GM12878 (cell line): ENCODE measurements around the gene CA11. TPM values are rescaled to one million over a fixed set of nuclear protein-coding genes. Genes with fewer than 3 reads are reported as not detected.

Source experiments
- ATAC-seq: fragments of 200-7000 bp; cut with Tn5 transposase; 3 replicates; pipeline ENCODE4 v1.9.1; 2020; ENCODE audit warnings: mild to moderate bottlenecking, moderate library complexity
- BruUV-seq: library from RNA; stranded (reverse); fragments of 400-500 nt; replicated peaks from 2 replicates; lab custom pipeline; 2021; lab: Mats Ljungman, UMichigan
- CTCF ChIA-PET: fragments of 300-600 bp; sonication (Branson Sonifier 250); formaldehyde crosslinking; extraction: SDS; loops from one replicate; lab custom pipeline; 2021; ENCODE audit warnings: inconsistent platforms; lab: Yijun Ruan, JAX
- POLR2A ChIA-PET: fragments of 350-600 bp; formaldehyde crosslinking; extraction: SDS; loops from one replicate; lab custom pipeline; 2021; ENCODE audit warnings: inconsistent platforms; lab: Charles Lee
- RAD21 ChIA-PET: fragments of 300-600 bp; sonication (Branson Sonifier 250); formaldehyde crosslinking; loops from one replicate; lab custom pipeline; 2023; ENCODE audit warnings: antibody characterized with exemption; ENCODE audit not compliant: unreplicated experiment; lab: Charles Lee
- SMC1A ChIA-PET: fragments of 300-600 bp; sonication (Branson Sonifier 250); formaldehyde crosslinking; loops from one replicate; lab custom pipeline; 2023; ENCODE audit not compliant: unreplicated experiment, uncharacterized antibody; lab: Charles Lee
- DNase-seq: peaks from one replicate; pipeline ENCODE4 v3.0.0-alpha.2; 2011; ENCODE audit warnings: low read depth, low spot score
- FAIRE-seq: peaks from 3 replicates; lab custom pipeline; 2011; peaks lifted over from hg19 to GRCh38; lab: Jason Lieb, UNC
- H2AFZ ChIP-seq: 2 replicates; pipeline ENCODE4 v1.6.0; 2011; ENCODE audit warnings: low read depth, low read length, control low read depth; ENCODE audit not compliant: control insufficient read depth
- H3K27ac ChIP-seq: 2 replicates; pipeline ENCODE4 v1.5.1; 2011; ENCODE audit warnings: control low read depth; ENCODE audit not compliant: control insufficient read depth, insufficient read depth
- H3K27me3 ChIP-seq, 2 experiments: replicated peaks in 1 of 2; 2 replicates each; pipeline versions ENCODE4 v1.6.0 to v1.6.1; 2011; ENCODE audit warnings: low read length in 1 of 2; ENCODE audit not compliant: control insufficient read depth in 2 of 2, insufficient read depth in 2 of 2
- H3K36me3 ChIP-seq, 2 experiments: 2 replicates each; pipeline ENCODE4 v1.5.1; 2011; ENCODE audit warnings: low read length in 1 of 2; ENCODE audit not compliant: control insufficient read depth in 2 of 2, insufficient read depth in 2 of 2
- H3K4me1 ChIP-seq: 2 replicates; pipeline ENCODE4 v1.6.1; 2011; ENCODE audit warnings: mild to moderate bottlenecking, low read length, moderate library complexity, mixed read lengths; ENCODE audit not compliant: control insufficient read depth, insufficient read depth
- H3K4me2 ChIP-seq: 2 replicates; pipeline ENCODE4 v1.6.0; 2011; ENCODE audit warnings: control low read depth; ENCODE audit not compliant: control insufficient read depth, insufficient read depth
- H3K4me3 ChIP-seq: fragments of 200-600 bp; sonication (generic); 2 replicates; pipeline ENCODE4 v1.5.1; 2016
- H3K79me2 ChIP-seq: 2 replicates; pipeline ENCODE4 v1.6.0; 2011; ENCODE audit warnings: low read length; ENCODE audit not compliant: control insufficient read depth, insufficient read depth
- H3K9ac ChIP-seq: 2 replicates; pipeline ENCODE4 v1.8.0; 2011; ENCODE audit warnings: low read length, control low read depth, mixed read lengths; ENCODE audit not compliant: control insufficient read depth, insufficient read depth
- H3K9me3 ChIP-seq: replicated peaks from 3 replicates; pipeline ENCODE4 v1.5.1; 2011; ENCODE audit warnings: mild to moderate bottlenecking, low read length; ENCODE audit not compliant: control insufficient read depth, insufficient read depth
- H4K20me1 ChIP-seq: 2 replicates; pipeline ENCODE4 v1.6.0; 2011; ENCODE audit not compliant: control insufficient read depth, insufficient read depth
- BRCA1 ChIP-seq: IDR thresholded peaks from 2 replicates; pipeline ENCODE4 v1.6.1; 2011; ENCODE audit warnings: low read depth, low read length, improper control_type of control experiment
- CBFB ChIP-seq: IDR thresholded peaks from 2 replicates; pipeline ENCODE4 v1.6.1; 2016; ENCODE audit warnings: antibody characterized with exemption, low read depth
- CHD2 ChIP-seq: IDR thresholded peaks from 2 replicates; pipeline ENCODE4 v1.6.1; 2011; ENCODE audit warnings: low read depth, low read length, improper control_type of control experiment, borderline replicate concordance
- EZH2 ChIP-seq: IDR thresholded peaks from 2 replicates; pipeline ENCODE4 v1.6.1; 2012; ENCODE audit warnings: low read depth, mild to moderate bottlenecking, control low read depth, inconsistent platforms, low read length, borderline replicate concordance; ENCODE audit not compliant: control insufficient read depth
- FOXK2 ChIP-seq: fragments of 450-650 bp; IDR thresholded peaks from 2 replicates; pipeline ENCODE4 v1.6.1; 2017; ENCODE audit warnings: mild to moderate bottlenecking, moderate library complexity
- HCFC1 ChIP-seq: fragments of 150-350 bp; IDR thresholded peaks from 2 replicates; pipeline ENCODE4 v1.6.1; 2014; ENCODE audit warnings: low read length
- KAT2A ChIP-seq: conservative IDR thresholded peaks from 2 replicates; pipeline ENCODE4 v1.6.1; 2011; ENCODE audit warnings: low read depth, low read length; ENCODE audit not compliant: control insufficient read depth
- MEF2A ChIP-seq: IDR thresholded peaks from 2 replicates; pipeline ENCODE4 v1.6.1; 2011; ENCODE audit warnings: low read depth, mild to moderate bottlenecking, low read length, moderate library complexity; ENCODE audit not compliant: insufficient read depth
- MEF2B ChIP-seq: fragments of 450-650 bp; IDR thresholded peaks from 2 replicates; pipeline ENCODE4 v1.6.1; 2018; ENCODE audit warnings: mild to moderate bottlenecking, moderate library complexity; ENCODE audit not compliant: partially characterized antibody, poor library complexity, severe bottlenecking
- NRF1 ChIP-seq: conservative IDR thresholded peaks from 2 replicates; pipeline ENCODE4 v1.6.1; 2011; ENCODE audit warnings: mild to moderate bottlenecking, low read depth, low read length, improper control_type of control experiment
- PBX3 ChIP-seq: IDR thresholded peaks from 2 replicates; pipeline ENCODE4 v1.6.1; 2011; ENCODE audit warnings: mild to moderate bottlenecking, low read depth, low read length, moderate library complexity; ENCODE audit not compliant: insufficient replicate concordance
- RELA ChIP-seq: fragments of 450-650 bp; IDR thresholded peaks from 2 replicates; pipeline ENCODE4 v1.8.0; 2014; ENCODE audit warnings: borderline replicate concordance; ENCODE audit not compliant: partially characterized antibody
- RFX5 ChIP-seq: IDR thresholded peaks from 2 replicates; pipeline ENCODE4 v1.6.1; 2011; ENCODE audit warnings: low read depth, low read length, improper control_type of control experiment
- RUNX3 ChIP-seq: IDR thresholded peaks from 2 replicates; pipeline ENCODE4 v1.6.1; 2012; ENCODE audit warnings: low read length, inconsistent platforms
- SIN3A ChIP-seq: IDR thresholded peaks from 2 replicates; pipeline ENCODE4 v1.6.1; 2012; ENCODE audit warnings: low read depth, low read length, improper control_type of control experiment
- SMC3 ChIP-seq: IDR thresholded peaks from 2 replicates; pipeline ENCODE4 v1.6.1; 2011; ENCODE audit warnings: low read length, improper control_type of control experiment, borderline replicate concordance
- SP1 ChIP-seq: IDR thresholded peaks from one replicate; pipeline ENCODE4 v1.6.1; 2011; ENCODE audit warnings: low read depth, low read length
- STAT3 ChIP-seq: IDR thresholded peaks from 2 replicates; pipeline ENCODE4 v1.6.1; 2011; ENCODE audit warnings: low read depth, low read length, improper control_type of control experiment
- ZBTB4 ChIP-seq: fragments of 450-650 bp; formaldehyde crosslinking; IDR thresholded peaks from 2 replicates; pipeline ENCODE4 v1.4.0; 2022; ENCODE audit warnings: mild to moderate bottlenecking, moderate library complexity
- ZZZ3 ChIP-seq: IDR thresholded peaks from 2 replicates; pipeline ENCODE4 v1.6.1; 2011; ENCODE audit warnings: low read depth; ENCODE audit not compliant: control insufficient read depth, insufficient read length
- WGBS: methylation state at CpG from one replicate; pipeline ENCODE4 v1.1.6; 2016; ENCODE audit warnings: low lambda C conversion rate; ENCODE audit not compliant: insufficient replicate concordance, insufficient coverage; ENCODE audit errors: missing lambda C conversion rate; 5-methylcytosine and 5-hydroxymethylcytosine counted together
- in situ Hi-C: fragments of 300-500 bp; cut with MboI; formaldehyde crosslinking; loops from 9 replicates; pipeline ENCODE4 v1.14.3; 2018; ENCODE audit warnings: mixed read lengths
- intact Hi-C: fragments of 100-400 bp; cut with micrococcal nuclease; formaldehyde crosslinking; loops from one replicate; pipeline ENCODE4 v1.14.2; 2022; ENCODE audit not compliant: unreplicated experiment
- polyA plus RNA-seq, 11 experiments: library from polyadenylated mRNA; depleted of rRNA in 4 of 11; unstranded in 6 of 11; stranded (reverse) in 5 of 11; fragments of >200 nt; fragmentation: Nextera tagmentation in 4 of 11; fragmentation: Illumina TruSeq in 1 of 11; extraction: Ambion mirVana in 4 of 11; extraction: Trizol in 1 of 11; gene quantifications; 1 replicate in 1 of 11; 2 replicates in 10 of 11; pipeline versions ENCODE4 v1.2.1 to v1.2.3, GENCODE V29; 2011 to 2016; ENCODE audit warnings: inconsistent platforms in 2 of 11, missing spikeins in 2 of 11, low read depth in 1 of 11
- total RNA-seq, 4 experiments: library from RNA; depleted of rRNA in 3 of 4; stranded (reverse); fragments of >200 nt in 3 of 4; fragmentation: Illumina TruSeq in 1 of 4; extraction: Trizol in 1 of 4; gene quantifications; 2 replicates each; pipeline versions ENCODE4 v1.2.1 to v1.2.3, GENCODE V29; 2013 to 2021

The CA11 gene
- total and polyA plus RNA-seq, 10 of the 15 experiments (the other 5 are each of a cell fraction or from before 2014, with no cell fraction given) = 1.7 to 7.5 (median 2.4) TPM

GRCh38 chr19:48637449-48637947 lies 8.5 kb downstream of the CA11 start:
- no peaks in the 10 kb centered on the region for H3K36me3 ChIP-seq
- intact Hi-C loops (loop anchor here (10.0 kb wide), 1 partner anchor 327 kb away; the partner anchor contains the start of gene FTL), in situ Hi-C loops (loop anchor here (25.0 kb wide), 1 partner anchor 1250 kb away; the partner anchor contains the start of genes AKT1S1, IL4I1 and TBC1D17)
- DNase-seq (peak; percentile 96), FAIRE-seq (peak; percentile 98), ATAC-seq (peak; percentile 85)
- POLR2A ChIA-PET = interaction anchor here (0.6 to 1.7 kb wide), 6 partner anchors 10 to 328 kb away, joined by 3 to 5 read pairs (median 3); partner anchors contain the start of genes FTL, RPL18 and SPHK2
- CTCF ChIA-PET = interaction anchor here (1.0 to 1.2 kb wide), 2 partner anchors 8 to 37 kb away, joined by 3 to 5 read pairs; partner anchors contain the start of gene CA11
- H3K9ac ChIP-seq = peak overlapping the region; percentile 72
- no peaks in the 10 kb centered on the region for H3K27me3 ChIP-seq
- SMC1A ChIA-PET = interaction anchor here (1.0 to 1.3 kb wide), 2 partner anchors 8 to 37 kb away, joined by 3 to 4 read pairs; partner anchors contain the start of gene CA11
- RAD21 ChIA-PET = interaction anchor here (0.9 to 1.3 kb wide), 2 partner anchors 19 to 356 kb away, joined by 3 to 5 read pairs; partner anchors contain the start of genes GYS1, RPL18, RUVBL2 and SPHK2
- H3K79me2 ChIP-seq = peaks cover 5% of the 10 kb centered on the region
- H4K20me1 ChIP-seq = no peaks in the 10 kb centered on the region
- H3K4me3 ChIP-seq = peak overlapping the region; percentile 89
- H3K27ac ChIP-seq = peak overlapping the region; percentile 93
- peaks cover 28% of the 10 kb centered on the region for H3K4me1 ChIP-seq
- no peaks in the 10 kb centered on the region for H3K9me3 ChIP-seq
- under 1% methylated on average over 37 of the region's 38 CpGs for WGBS
- peak overlapping the region; percentile 86 for H3K4me2 ChIP-seq
- H2AFZ ChIP-seq = peak overlapping the region; percentile 71
- no TSS peak for BruUV-seq
- TF ChIP-seq MEF2B (peak; percentile 100), SMC3 (no peak), CBFB (no peak), PBX3 (peak; percentile 39), FOXK2 (no peak), RUNX3 (no peak), EZH2 (no peak), BRCA1 (no peak), KAT2A (no peak), STAT3 (no peak), MEF2A (no peak), RFX5 (peak; percentile 74; the same call in 1 of the 2 replicates), ZZZ3 (no peak), HCFC1 (peak; percentile 34; the same call in 1 of the 2 replicates), SP1 (peak; percentile 94), RELA (no peak), ZBTB4 (CRISPR knock-in tag) (no peak), CHD2 (peak; percentile 92), NRF1 (no peak), SIN3A (peak; percentile 26; the same call in 1 of the 2 replicates)
